HG02840 (cell line): ENCODE results near the gene CUX1.
"Not testable (repeated sequence)": the region's sequence is repeated elsewhere in the genome, so short reads cannot be mapped to it uniquely, and the experiment has no call there.

Experiments used
- ATAC-seq: cut with Tn5 transposase; IDR thresholded peaks from one replicate; pipeline ENCODE4 v1.9.1; 2021; ENCODE audit warnings: mild to moderate bottlenecking, moderate library complexity, moderate number of reproducible peaks; ENCODE audit not compliant: unreplicated experiment, low FRiP score

The CUX1 gene

GRCh38 chr7:101884671-101885596 lies 67.5 kb downstream of the CUX1 start:
- no peak for ATAC-seq

- no peak for ATAC-seq
These were observed 68.2 kb downstream of the CUX1 start for GRCh38 chr7:101885597-101885955.

GRCh38 chr7:101887352-101887751 lies 69.9 kb downstream of the CUX1 start:
- ATAC-seq, result not testable (repeated sequence)

DNA sequence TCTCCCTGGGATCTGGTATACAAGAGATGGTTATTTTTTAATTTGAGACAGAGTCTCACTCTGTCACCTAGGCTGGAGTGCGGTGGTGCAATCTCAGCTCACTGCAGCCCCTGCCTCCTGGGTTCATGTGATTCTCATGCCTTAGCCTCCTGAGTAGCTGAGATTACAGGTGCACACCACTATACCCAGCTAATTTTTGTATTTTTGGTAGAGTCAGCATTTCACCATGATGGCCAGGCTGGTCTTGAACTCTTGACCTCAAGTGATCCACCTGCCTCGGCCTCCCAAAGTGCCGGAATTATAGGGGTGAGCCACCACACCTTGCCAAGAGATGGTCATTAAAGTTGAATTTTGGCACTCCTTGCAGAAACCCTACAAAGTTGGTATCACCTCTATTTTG lies 71.1 kb downstream of the CUX1 start:
- not testable (repeated sequence) for ATAC-seq

GRCh38 chr7:101890749-101891523 lies 73.5 kb downstream of the CUX1 start:
- no peak for ATAC-seq

DNA sequence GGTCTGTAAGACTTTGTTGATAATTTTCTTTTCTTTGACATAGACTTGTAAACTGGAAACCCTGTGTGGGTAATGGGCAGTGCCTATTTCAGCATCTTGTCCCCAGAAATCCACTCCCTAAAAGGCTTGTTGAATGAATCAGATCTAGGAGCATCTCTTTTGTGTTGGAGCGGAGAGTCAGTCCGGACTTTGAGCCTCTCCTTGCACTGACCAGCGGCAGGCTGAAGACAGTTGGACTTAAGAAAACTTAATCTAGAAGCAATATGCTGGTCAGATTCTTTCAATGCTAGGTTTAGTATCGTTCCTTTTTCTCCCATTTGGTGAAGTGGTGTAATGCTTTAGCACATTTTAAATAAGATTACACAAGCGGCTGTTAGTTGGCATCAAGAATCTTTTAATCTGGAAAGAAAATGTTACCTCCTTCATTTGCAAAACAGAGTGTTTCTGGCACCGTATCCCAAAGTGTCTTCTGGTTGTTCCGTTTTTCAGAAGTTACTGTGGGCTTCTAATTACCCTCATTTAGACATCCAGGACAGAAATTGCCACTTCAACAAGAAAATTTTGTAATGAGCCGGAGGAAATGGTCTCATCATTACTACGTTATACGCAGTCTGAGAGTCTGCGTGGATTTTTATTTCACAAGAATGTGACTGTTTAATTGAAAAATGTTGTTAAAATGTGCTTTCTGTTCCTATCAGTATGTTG lies 74.7 kb downstream of the CUX1 start:
- no peak for ATAC-seq

GRCh38 chr7:101893341-101894082 lies 76.1 kb downstream of the CUX1 start:
- no peak for ATAC-seq

DNA sequence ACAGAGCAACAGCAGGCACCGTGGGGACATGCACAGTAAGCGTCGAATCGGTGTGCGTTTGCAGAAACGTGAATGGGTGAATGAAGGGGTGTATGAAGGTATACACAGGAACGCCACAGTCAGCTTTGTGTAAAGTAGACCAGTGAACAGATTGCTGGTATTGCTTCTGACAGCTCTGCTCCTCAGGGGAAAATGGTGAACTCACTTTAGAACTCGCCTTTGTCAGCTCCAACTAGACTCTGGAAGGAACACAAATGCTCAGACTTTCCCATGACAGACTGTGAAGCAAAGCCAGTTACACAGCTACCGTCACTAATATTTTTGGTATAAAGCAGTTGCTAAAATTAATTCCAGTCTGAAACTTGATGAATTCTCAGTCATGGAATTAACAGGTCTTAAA lies 78.9 kb downstream of the CUX1 start:
- ATAC-seq, result no peak

GRCh38 chr7:101896941-101897340 lies 79.5 kb downstream of the CUX1 start:
- ATAC-seq, result no peak

GRCh38 chr7:101898106-101898505 lies 80.7 kb downstream of the CUX1 start:
- no peak for ATAC-seq

DNA sequence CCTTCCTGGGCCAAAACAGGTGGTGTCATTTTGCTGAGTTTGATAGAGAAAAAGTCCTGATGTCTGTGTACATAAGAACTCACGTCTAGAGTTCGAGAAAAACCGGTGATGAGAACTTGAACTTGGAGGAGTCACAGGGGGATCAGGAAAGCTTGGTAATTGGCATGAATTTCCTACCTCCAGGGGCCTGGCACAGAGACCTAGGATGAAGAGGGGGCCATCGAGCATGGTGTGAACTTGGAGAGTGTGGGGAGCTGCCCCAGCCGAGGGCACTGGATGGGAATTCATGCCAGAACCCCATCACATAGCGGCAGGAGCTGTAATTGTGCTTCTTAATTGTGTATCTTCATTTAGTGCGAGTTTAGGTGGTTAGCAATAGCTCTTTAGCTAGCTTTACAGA lies 82.2 kb downstream of the CUX1 start:
- ATAC-seq, result no peak

DNA sequence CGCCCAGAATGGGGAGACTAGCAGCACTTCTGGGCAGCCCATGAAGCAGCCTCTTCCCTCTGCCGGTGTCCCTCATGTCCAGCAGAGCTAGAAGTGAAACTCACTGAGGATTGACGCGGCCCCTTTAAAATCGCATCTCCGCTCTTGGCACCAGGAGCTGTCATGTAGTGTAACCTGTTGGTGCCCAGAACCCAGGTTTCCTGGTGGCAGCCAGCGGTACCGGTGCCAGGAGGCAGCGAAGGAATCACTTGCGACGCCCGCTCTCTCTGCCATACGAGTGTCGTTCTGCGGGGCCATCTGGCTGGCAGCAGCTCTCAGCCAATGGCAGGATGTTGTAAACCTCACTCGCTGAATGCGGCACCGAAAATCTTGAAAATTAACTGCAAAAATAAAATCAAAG lies 82.7 kb downstream of the CUX1 start:
- ATAC-seq, result no peak

DNA sequence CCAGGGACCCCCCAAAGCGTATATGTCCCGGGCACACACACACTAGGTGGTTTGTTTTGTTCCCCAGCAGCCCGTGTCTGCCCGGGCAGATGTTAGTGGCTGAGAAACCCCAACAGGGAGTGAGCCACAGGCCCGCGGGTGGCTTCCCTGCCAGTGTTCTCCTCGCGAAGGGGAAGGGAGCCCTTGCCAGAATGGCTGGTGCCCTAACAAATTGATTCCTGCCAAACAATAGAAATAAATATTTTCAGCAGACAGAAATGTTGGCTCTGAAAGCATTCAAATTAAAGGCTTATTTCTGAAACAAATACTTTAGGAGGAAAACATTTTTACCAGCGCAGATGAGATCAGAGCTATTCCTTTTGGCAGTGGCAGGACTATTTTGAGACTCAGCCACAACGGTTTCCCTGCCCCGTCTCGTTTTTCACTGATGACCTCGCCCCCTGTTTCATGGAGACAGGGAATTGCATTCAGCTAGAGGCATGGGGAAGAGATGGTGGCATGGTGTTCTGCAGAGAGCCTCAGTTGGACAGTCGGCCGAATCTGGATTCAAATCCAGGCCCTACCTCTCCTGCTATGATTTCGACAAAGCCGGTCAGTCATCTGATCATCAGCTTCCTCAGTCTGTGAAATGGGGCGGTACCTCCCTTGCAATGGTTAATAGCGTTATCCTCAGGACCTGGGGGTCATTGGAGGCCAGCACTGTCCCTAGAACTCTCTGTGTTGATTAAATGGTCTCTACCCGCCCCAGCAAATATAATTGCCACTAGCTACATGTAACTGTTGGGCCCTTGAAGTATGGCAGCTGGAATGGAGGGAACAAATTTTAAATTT lies 84.5 kb downstream of the CUX1 start:
- no peak for ATAC-seq

DNA sequence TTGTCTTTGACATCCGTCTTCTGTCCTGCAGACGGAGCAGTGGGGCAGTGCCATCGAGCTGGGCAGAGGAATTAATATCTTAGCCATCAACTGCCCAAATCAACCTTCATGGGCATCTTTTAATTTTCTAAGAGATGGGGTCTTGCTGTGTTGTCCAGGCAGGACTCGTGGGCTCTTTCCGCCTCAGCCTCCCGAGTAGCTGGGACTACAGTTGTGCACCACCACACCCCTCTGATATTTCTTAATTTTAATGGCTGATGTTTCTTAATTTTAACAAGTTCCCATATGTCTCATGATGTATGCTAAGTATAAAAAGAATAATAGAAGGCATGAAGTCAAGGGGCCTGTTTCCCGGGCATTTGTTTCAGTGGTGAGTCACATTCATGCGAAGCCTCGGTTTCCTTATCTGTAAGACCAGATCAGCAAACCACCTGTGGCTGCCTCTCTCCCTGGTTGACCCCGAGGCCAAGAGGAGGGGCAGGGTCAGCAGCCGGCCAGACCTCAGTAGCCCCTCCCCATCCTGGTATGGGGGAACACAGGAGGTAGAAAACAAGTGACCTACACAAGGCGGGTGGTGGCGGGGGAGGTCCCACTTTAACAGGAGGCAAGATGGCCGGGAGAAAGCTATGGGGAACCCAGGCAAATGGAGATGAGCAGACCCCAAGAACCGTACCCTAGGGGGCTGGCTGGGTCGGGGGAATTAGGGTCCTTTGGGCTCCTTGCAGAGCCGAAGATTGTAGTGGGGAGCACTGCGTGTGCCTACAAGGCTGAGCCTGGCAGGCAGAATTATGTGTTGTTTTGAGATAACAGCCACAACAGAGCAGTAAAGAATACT lies 85.5 kb downstream of the CUX1 start:
- ATAC-seq, result no peak

DNA sequence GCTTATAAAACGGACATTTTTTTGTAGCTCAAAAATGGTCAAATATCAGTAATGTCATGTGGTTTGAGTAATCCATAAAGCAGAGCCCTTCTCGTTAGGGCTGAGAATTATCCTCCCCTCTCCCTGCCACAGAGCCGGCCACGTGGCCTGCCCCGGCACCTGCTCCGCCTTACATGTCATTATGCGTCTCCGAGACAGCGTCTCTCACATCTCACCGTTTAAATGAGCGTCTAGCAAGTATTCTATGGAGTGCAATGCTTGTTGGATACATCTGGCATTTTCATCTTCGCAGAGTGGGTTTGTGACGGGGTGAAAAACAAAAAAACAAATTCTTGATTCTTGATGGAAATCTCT lies 86.1 kb downstream of the CUX1 start:
- ATAC-seq, result no peak

DNA sequence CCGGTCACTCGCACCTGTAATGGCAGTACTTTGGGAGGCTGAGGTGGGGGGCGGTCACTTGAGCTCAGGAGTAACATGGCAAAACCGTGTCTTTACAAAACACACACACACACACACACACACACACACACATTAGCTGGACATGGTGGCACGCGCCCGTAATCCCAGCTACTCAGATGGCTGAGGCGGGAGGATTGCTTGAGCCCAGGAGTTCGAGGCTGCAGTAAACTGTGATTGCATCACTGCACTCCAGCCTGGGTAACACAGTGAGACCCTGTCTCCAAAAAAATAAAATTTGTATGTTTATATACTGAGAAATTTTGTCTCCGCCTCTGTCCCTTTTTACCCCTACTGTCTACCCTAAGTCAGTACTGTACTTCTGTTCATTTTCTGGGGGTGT lies 86.6 kb downstream of the CUX1 start:
- ATAC-seq, result no peak

- no peak for ATAC-seq
These were observed 87.9 kb downstream of the CUX1 start for GRCh38 chr7:101905203-101905865.
